ENCODE results near the gene TMEM205.

TMEM205 gene

DNA sequence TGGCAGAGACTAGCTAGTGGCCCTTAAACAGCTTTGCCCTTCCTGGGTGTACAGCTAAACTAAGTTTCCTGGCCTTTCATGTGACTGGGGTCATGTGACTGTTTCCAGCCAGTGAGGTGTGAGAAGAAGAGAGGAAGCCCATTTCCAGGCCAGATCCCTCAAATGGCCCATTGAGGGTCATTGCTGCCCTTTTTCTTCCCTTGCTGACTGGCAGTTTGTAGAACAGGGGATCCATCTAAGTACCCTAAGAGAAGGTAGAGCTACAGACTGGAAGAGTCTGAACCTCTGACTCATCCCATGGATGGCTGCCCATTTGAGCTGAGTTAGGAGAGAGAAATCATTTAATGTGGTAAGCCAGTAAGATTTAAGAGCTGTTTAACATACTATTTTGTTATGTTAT, 31.2 kb upstream of the TMEM205 start:
- no peak for TF ChIP-seq CTCF (IDR thresholded peaks at IDR 0.05; ENCODE audit: low read length, missing control alignments)
- peak; percentile 79 for DNase-seq (ENCODE audit: low read depth)
- no peak overlapping the region for H3K4me3 ChIP-seq (replicated peaks; ENCODE audit: low read depth, low read length)

GRCh38 chr19:11375143-11375948, 29.3 kb upstream of the TMEM205 start:
- no peak for TF ChIP-seq CTCF (IDR thresholded peaks at IDR 0.05; ENCODE audit: low read length, missing control alignments)
- peak overlapping the region; percentile 78 for H3K4me3 ChIP-seq (replicated peaks; ENCODE audit: low read depth, low read length)
- DNase-seq (ENCODE audit: low read depth): no peak

DNA sequence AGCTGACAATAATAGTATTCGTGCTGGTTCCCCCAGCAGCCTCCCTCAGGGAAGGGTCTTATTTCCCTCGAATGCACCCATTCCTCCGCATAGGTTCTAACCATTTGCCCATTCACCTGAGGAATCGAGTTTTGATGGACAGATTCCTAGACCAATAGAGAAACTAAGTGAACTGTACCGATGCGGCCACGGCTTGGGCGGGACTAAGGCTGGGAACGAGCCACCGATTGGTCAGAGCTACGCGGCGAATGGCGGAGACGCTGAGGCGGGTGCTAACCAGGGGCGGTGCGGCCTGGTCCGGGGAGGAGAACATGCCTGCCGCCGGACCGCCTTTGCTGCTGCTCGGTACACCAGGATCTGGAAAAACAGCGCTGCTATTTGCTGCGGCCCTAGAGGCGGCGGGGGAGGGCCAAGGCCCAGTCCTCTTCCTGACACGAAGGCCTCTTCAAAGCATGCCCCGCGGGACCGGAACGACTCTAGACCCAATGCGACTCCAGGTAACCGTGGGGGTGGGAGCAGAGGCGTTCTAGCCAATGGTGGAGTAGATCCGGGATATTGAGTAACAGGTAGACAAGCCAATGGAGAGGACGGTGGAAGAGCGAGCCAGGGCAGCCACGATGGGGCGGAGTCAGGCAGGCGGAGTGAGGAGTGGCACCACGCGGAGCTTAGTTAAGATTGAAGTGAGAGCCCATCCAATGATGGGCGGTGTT, 28.5 kb upstream of the TMEM205 start, which contains the start of gene SWSAP1:
SWSAP1 (plus strand) TSS at position 234 of the 710 bp plus-strand sequence; CDS start at position 249, 15 bp downstream.
- TF ChIP-seq CTCF (IDR thresholded peaks at IDR 0.05; ENCODE audit: low read length, missing control alignments): no peak
- H3K4me3 ChIP-seq (replicated peaks; ENCODE audit: low read depth, low read length): peak within 1 kb of the TSS; percentile 78
- DNase-seq (ENCODE audit: low read depth): peak; percentile 100

GRCh38 chr19:11373885-11374432, 27.9 kb upstream of the TMEM205 start:
- TF ChIP-seq CTCF (IDR thresholded peaks at IDR 0.05; ENCODE audit: low read length, missing control alignments): no peak
- no peak for DNase-seq (ENCODE audit: low read depth)

DNA sequence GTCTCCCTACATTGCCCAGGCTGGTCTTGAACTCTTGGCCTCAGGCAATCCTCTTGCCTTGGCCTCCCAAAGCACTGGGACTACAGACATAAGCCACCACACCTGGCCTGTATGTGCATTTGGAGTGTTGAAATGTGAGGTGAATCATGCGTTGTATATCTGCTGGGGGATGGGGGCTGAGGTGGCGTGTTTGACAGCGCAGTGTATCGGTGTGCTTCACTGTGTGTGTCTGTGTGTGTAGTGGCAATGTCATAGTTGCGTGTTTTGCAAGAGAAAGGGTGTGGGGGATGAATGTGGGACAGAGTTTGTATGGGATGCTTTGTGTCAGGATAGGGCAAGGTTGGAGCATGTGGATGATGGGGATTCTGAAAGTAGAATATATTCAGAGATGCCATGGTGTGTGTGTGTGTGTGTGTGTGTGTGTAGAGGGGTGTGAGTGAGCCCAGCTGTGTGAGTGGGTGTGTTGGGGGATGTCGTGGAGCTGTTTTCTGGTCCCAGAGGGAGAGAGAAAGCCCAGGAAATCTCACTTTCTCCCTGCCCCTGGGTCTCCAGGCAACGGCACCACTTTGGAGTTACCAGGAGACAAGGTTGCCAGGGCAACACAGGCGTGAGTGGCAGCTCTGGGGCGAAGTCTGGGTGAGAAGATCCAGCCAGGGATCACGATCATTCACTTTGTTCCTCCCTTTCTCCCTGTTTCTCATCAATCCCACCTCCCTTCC, 27.3 kb upstream of the TMEM205 start:
- DNase-seq (ENCODE audit: low read depth): peak; percentile 31
- H3K4me3 ChIP-seq (replicated peaks; ENCODE audit: low read depth, low read length): no peak overlapping the region
- TF ChIP-seq CTCF (IDR thresholded peaks at IDR 0.05; ENCODE audit: low read length, missing control alignments): no peak

More at GRCh38 chr19:11373885-11374432, 27.9 kb upstream of the TMEM205 start:
- peak overlapping the region; percentile 78 for H3K4me3 ChIP-seq (replicated peaks; ENCODE audit: low read depth, low read length)

GRCh38 chr19:11370744-11371143, 24.7 kb upstream of the TMEM205 start:
- DNase-seq (ENCODE audit: low read depth): no peak
- TF ChIP-seq CTCF (IDR thresholded peaks at IDR 0.05; ENCODE audit: low read length, missing control alignments): no peak
- H3K4me3 ChIP-seq (replicated peaks; ENCODE audit: low read depth, low read length): no peak overlapping the region
